H9 (cell line): ENCODE results near the gene RTF2. TPM values are rescaled to one million over a fixed set of nuclear protein-coding genes. Genes with fewer than 3 reads are reported as not detected.

ENCODE experiments used
- DNase-seq: peaks from one replicate; pipeline ENCODE4 v3.0.0-alpha.2; 2017
- H2AFZ ChIP-seq: one replicate; pipeline ENCODE4 v1.6.1; 2013; ENCODE audit warnings: mild to moderate bottlenecking, low read length, control low read depth, moderate library complexity
- H2AK5ac ChIP-seq: 2 replicates; pipeline ENCODE4 v1.6.1; 2013; ENCODE audit warnings: low read length, control low read depth, mixed read lengths; ENCODE audit not compliant: insufficient read length
- H2BK120ac ChIP-seq: one replicate; pipeline ENCODE4 v1.6.1; 2013; ENCODE audit warnings: low read depth, mild to moderate bottlenecking, low read length, control low read depth, inconsistent platforms; ENCODE audit not compliant: poor library complexity, severe bottlenecking
- H2BK12ac ChIP-seq: 2 replicates; pipeline ENCODE4 v1.6.1; 2013; ENCODE audit warnings: low read length, control low read depth, mixed read lengths, low read depth; ENCODE audit not compliant: insufficient read length
- H2BK15ac ChIP-seq: 2 replicates; pipeline ENCODE4 v1.6.1; 2013; ENCODE audit warnings: low read depth, low read length, control low read depth
- H2BK20ac ChIP-seq: one replicate; pipeline ENCODE4 v1.6.1; 2013; ENCODE audit warnings: low read depth, mild to moderate bottlenecking, low read length, control low read depth, inconsistent platforms; ENCODE audit not compliant: poor library complexity, severe bottlenecking
- H2BK5ac ChIP-seq: 2 replicates; pipeline ENCODE4 v1.6.1; 2013; ENCODE audit warnings: low read length, control low read depth, mixed read lengths; ENCODE audit not compliant: insufficient read length
- H3K14ac ChIP-seq: 2 replicates; pipeline ENCODE4 v1.6.1; 2013; ENCODE audit warnings: low read length, control low read depth; ENCODE audit not compliant: insufficient read depth
- H3K18ac ChIP-seq: 2 replicates; pipeline ENCODE4 v1.6.1; 2013; ENCODE audit warnings: low read depth, mild to moderate bottlenecking, mixed read lengths, low read length, control low read depth; ENCODE audit not compliant: insufficient read length
- H3K23ac ChIP-seq: 2 replicates; pipeline ENCODE4 v1.6.1; 2013; ENCODE audit warnings: low read length, control low read depth, mixed read lengths, low read depth; ENCODE audit not compliant: insufficient read length
- H3K23me2 ChIP-seq: 2 replicates; pipeline ENCODE4 v1.6.1; 2013; ENCODE audit warnings: low read depth, mild to moderate bottlenecking, mixed read lengths, low read length, control low read depth; ENCODE audit not compliant: insufficient read length, poor library complexity, severe bottlenecking
- H3K27ac ChIP-seq: 2 replicates; pipeline ENCODE4 v1.5.1; 2013; ENCODE audit warnings: low read length, control low read depth, mixed read lengths, low read depth; ENCODE audit not compliant: insufficient read length
- H3K27me3 ChIP-seq: 2 replicates; pipeline ENCODE4 v1.6.1; 2013; ENCODE audit warnings: low read length, control low read depth, inconsistent platforms; ENCODE audit not compliant: insufficient read depth
- H3K4ac ChIP-seq: 2 replicates; pipeline ENCODE4 v1.6.1; 2013; ENCODE audit warnings: low read depth, mild to moderate bottlenecking, control low read depth, inconsistent platforms, low read length, moderate library complexity
- H3K4me1 ChIP-seq: 2 replicates; pipeline ENCODE4 v1.6.1; 2013; ENCODE audit warnings: low read length, control low read depth, inconsistent platforms; ENCODE audit not compliant: insufficient read depth
- H3K4me2 ChIP-seq: 2 replicates; pipeline ENCODE4 v1.6.1; 2013; ENCODE audit warnings: low read length, control low read depth, mixed read lengths; ENCODE audit not compliant: insufficient read length, insufficient read depth
- H3K56ac ChIP-seq: 2 replicates; pipeline ENCODE4 v1.6.1; 2013; ENCODE audit warnings: low read depth, mild to moderate bottlenecking, mixed read lengths, low read length, control low read depth; ENCODE audit not compliant: insufficient read length
- H3K79me1 ChIP-seq: 2 replicates; pipeline ENCODE4 v1.6.1; 2013; ENCODE audit warnings: low read depth, mild to moderate bottlenecking, moderate library complexity, low read length, control low read depth, inconsistent platforms; ENCODE audit not compliant: insufficient read depth, poor library complexity, severe bottlenecking
- H3K79me2 ChIP-seq: 2 replicates; pipeline ENCODE4 v1.6.1; 2013; ENCODE audit warnings: low read length, control low read depth, inconsistent platforms; ENCODE audit not compliant: insufficient read depth
- H3K9ac ChIP-seq: 2 replicates; pipeline ENCODE4 v1.6.1; 2013; ENCODE audit warnings: low read length, control low read depth, mixed read lengths; ENCODE audit not compliant: insufficient read length; ENCODE audit errors: extremely low read depth
- H3K9me3 ChIP-seq: one replicate; pipeline ENCODE4 v1.6.1; 2013; ENCODE audit warnings: low read depth, low read length, inconsistent platforms; ENCODE audit not compliant: control insufficient read depth
- H3T11ph ChIP-seq: one replicate; pipeline ENCODE4 v1.6.1; 2013; ENCODE audit warnings: mild to moderate bottlenecking, low read length, control low read depth, inconsistent platforms
- H4K20me1 ChIP-seq: one replicate; pipeline ENCODE4 v1.6.1; 2013; ENCODE audit not compliant: control insufficient read depth, insufficient read length, insufficient read depth
- H4K5ac ChIP-seq: 2 replicates; pipeline ENCODE4 v1.6.1; 2013; ENCODE audit warnings: low read depth, mild to moderate bottlenecking, mixed read lengths, low read length, control low read depth; ENCODE audit not compliant: insufficient read length
- H4K8ac ChIP-seq: replicated peaks from 2 replicates; pipeline ENCODE4 v1.6.1; 2013; ENCODE audit warnings: low read length, control low read depth, mixed read lengths, low read depth; ENCODE audit not compliant: insufficient read length
- H4K91ac ChIP-seq: 2 replicates; pipeline ENCODE4 v1.6.1; 2013; ENCODE audit warnings: low read depth, mild to moderate bottlenecking, moderate library complexity, mixed read lengths, low read length, control low read depth; ENCODE audit not compliant: insufficient read length
- H3K27ac Mint-ChIP-seq, 3 experiments: 2 replicates in 2 of 3; 3 replicates in 1 of 3; pipeline ENCODE4 v1.8.0; 2020 to 2021; ENCODE audit warnings: mixed read lengths in 3 of 3, mild to moderate bottlenecking in 1 of 3, moderate library complexity in 1 of 3
- H3K27me3 Mint-ChIP-seq: 2 replicates; pipeline ENCODE4 v1.8.0; 2021; ENCODE audit warnings: low read depth, mild to moderate bottlenecking, moderate library complexity, mixed read lengths
- H3K36me3 Mint-ChIP-seq, 3 experiments: 2 replicates in 2 of 3; 3 replicates in 1 of 3; pipeline ENCODE4 v1.8.0; 2020 to 2021; ENCODE audit warnings: low read depth in 3 of 3, mixed read lengths in 3 of 3; ENCODE audit not compliant: insufficient read depth in 1 of 3
- H3K4me1 Mint-ChIP-seq, 2 experiments: 2 replicates each; pipeline ENCODE4 v1.8.0; 2020; ENCODE audit warnings: mixed read lengths in 2 of 2
- H3K4me3 Mint-ChIP-seq, 2 experiments: 2 replicates in 1 of 2; 3 replicates in 1 of 2; pipeline ENCODE4 v1.8.0; 2020 to 2021; ENCODE audit warnings: mild to moderate bottlenecking in 2 of 2, mixed read lengths in 2 of 2, moderate library complexity in 1 of 2
- H3K9me3 Mint-ChIP-seq, 2 experiments: 2 replicates in 1 of 2; 3 replicates in 1 of 2; pipeline ENCODE4 v1.8.0; 2020; ENCODE audit warnings: mild to moderate bottlenecking in 2 of 2, mixed read lengths in 2 of 2, moderate library complexity in 1 of 2
- WGBS: extraction: QIAGEN DNeasy Blood & Tissue Kit; methylation state at CpG from one replicate; pipeline ENCODE4 v1.1.7; 2013; ENCODE audit warnings: missing lambda C conversion rate, low lambda C conversion rate, mixed read lengths; ENCODE audit not compliant: insufficient read length; ENCODE audit errors: extremely low coverage; 5-methylcytosine and 5-hydroxymethylcytosine counted together
- total RNA-seq: library from RNA; stranded (reverse); gene quantifications from 2 replicates; pipeline ENCODE4 v1.2.1, GENCODE V29; 2021
- TF ChIP-seq, protein P1 (sequence below): fragments of 200-600 bp; sonication (generic); conservative IDR thresholded peaks from 3 replicates; pipeline ENCODE4 v1.8.0; 2021; ENCODE audit warnings: antibody characterized with exemption, mild to moderate bottlenecking

RTF2 gene
- total RNA-seq, 1 experiment from 2014 or later: 62.6 TPM

- no CpG with 5 or more reads among the region's 2 CpGs for WGBS
- no peak overlapping the region for H3K27ac Mint-ChIP-seq
- no peak overlapping the region for H2BK15ac ChIP-seq
- DNase-seq: no peak
- H2BK5ac ChIP-seq: no peak overlapping the region
- H4K91ac ChIP-seq: no peak overlapping the region
- H3K14ac ChIP-seq: no peak overlapping the region
- no peak overlapping the region for H3K27ac ChIP-seq
- no peak overlapping the region for H3T11ph ChIP-seq
- H3K4me3 Mint-ChIP-seq: no peak overlapping the region
- H2BK12ac ChIP-seq: no peak overlapping the region
- no peak overlapping the region for H2AFZ ChIP-seq
- no peak overlapping the region for H3K4ac ChIP-seq
- no peak overlapping the region for H4K8ac ChIP-seq
- H3K4me2 ChIP-seq: no peak overlapping the region
- TF ChIP-seq, protein P1, sequence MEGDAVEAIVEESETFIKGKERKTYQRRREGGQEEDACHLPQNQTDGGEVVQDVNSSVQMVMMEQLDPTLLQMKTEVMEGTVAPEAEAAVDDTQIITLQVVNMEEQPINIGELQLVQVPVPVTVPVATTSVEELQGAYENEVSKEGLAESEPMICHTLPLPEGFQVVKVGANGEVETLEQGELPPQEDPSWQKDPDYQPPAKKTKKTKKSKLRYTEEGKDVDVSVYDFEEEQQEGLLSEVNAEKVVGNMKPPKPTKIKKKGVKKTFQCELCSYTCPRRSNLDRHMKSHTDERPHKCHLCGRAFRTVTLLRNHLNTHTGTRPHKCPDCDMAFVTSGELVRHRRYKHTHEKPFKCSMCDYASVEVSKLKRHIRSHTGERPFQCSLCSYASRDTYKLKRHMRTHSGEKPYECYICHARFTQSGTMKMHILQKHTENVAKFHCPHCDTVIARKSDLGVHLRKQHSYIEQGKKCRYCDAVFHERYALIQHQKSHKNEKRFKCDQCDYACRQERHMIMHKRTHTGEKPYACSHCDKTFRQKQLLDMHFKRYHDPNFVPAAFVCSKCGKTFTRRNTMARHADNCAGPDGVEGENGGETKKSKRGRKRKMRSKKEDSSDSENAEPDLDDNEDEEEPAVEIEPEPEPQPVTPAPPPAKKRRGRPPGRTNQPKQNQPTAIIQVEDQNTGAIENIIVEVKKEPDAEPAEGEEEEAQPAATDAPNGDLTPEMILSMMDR: no peak
- no peaks in the 10 kb centered on the region; the same call in 1 of the 2 replicates for H3K27me3 ChIP-seq
- H3K56ac ChIP-seq: no peak overlapping the region
- H3K9me3 ChIP-seq: no peaks in the 10 kb centered on the region
- H3K36me3 Mint-ChIP-seq: no peaks in the 10 kb centered on the region
- no peak overlapping the region for H3K9ac ChIP-seq
- no peaks in the 10 kb centered on the region for H3K79me1 ChIP-seq
- H4K20me1 ChIP-seq: no peaks in the 10 kb centered on the region
- no peak overlapping the region for H3K23ac ChIP-seq
- H3K4me1 Mint-ChIP-seq: peaks cover 9 to 10% of the 10 kb centered on the region in 2 experiments
- H3K18ac ChIP-seq: no peak overlapping the region
- no peak overlapping the region for H2BK20ac ChIP-seq
- no peaks in the 10 kb centered on the region for H3K79me2 ChIP-seq
- no peaks in the 10 kb centered on the region; the same call in 1 of the 2 replicates for H3K4me1 ChIP-seq
- H3K9me3 Mint-ChIP-seq: no peaks in the 10 kb centered on the region
- H4K5ac ChIP-seq: no peak overlapping the region
- peaks cover 64% of the 10 kb centered on the region for H3K27me3 Mint-ChIP-seq
- no peak overlapping the region for H2BK120ac ChIP-seq
- H2AK5ac ChIP-seq: no peak overlapping the region
- H3K23me2 ChIP-seq: no peaks in the 10 kb centered on the region
Measured at GRCh38 chr20:56420028-56420427, 48.4 kb upstream of the RTF2 start.
